ENCODE results near the gene SLC17A9. TPM values are rescaled to one million over a fixed set of nuclear protein-coding genes. Genes with fewer than 3 reads are reported as not detected.

Gene SLC17A9
- total RNA-seq, 1 donor from 2014 or later = 19.5 TPM

DNA sequence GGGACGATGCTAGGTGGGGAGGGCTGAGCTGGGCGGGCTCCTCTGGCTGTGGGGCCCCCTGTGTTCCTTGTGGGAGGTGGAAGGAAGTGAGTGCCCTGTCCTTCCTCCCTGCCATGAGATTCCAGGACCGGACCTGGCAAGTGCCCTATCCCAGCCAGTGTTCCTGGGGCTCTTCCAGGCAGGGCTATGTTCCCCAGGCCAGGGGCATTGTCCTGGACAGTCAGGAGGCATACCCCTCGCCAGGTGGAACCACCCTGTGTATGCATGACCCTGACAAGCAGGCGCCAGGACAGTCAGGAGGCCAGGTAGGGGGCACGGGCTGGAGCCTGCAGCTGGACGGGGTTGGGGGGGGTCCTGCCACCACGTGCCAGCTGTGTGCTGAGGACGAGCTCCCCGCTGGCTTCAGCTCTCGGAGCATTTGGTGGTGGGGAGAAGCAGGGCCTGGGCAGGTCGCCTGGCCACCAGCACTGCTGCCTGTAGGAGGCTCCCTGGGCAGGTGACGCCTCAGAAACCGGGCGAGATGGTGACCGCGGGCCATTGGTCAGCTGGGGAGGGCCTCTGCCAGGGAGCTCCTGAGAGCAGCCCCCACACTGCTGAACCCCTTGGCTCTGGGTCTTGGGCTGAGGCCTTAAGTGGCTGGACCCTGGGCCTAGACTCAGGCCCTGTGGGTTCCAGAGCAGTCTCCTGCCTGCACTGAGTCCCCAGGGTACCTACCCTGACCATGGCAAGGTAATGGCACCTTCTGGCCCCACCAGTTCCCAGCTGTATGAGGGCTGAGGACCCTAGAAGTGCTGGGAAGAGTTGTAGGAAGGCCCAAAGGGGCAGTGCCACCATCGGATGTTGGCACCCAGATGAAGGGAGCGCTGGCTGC lies 694 bp downstream of the SLC17A9 start:
- H3K4me3 ChIP-seq (ENCODE audit: low read depth, low read length) = no peak overlapping the region
- TF ChIP-seq CTCF (conservative IDR thresholded peaks at IDR 0.05; ENCODE audit: low read depth, low read length) = no peak

GRCh38 chr20:62953839-62954703 lies 1.6 kb downstream of the SLC17A9 start:
- no peak overlapping the region for H3K4me3 ChIP-seq (ENCODE audit: low read depth, low read length)
- no peak for DNase-seq (ENCODE audit: low read depth)
- no peak for TF ChIP-seq CTCF (conservative IDR thresholded peaks at IDR 0.05; ENCODE audit: low read depth, low read length)

More for the DNA sequence above, 694 bp downstream of the SLC17A9 start:
- DNase-seq (ENCODE audit: low read depth) = no peak

GRCh38 chr20:62955519-62956386 lies 3.2 kb downstream of the SLC17A9 start:
- no peak overlapping the region for H3K4me3 ChIP-seq (ENCODE audit: low read depth, low read length)
- no peak for TF ChIP-seq CTCF (conservative IDR thresholded peaks at IDR 0.05; ENCODE audit: low read depth, low read length)
- no peak for DNase-seq (ENCODE audit: low read depth)

GRCh38 chr20:62956387-62957135 lies 4.1 kb downstream of the SLC17A9 start:
- no peak for DNase-seq (ENCODE audit: low read depth)
- TF ChIP-seq CTCF (conservative IDR thresholded peaks at IDR 0.05; ENCODE audit: low read depth, low read length) = no peak
- H3K4me3 ChIP-seq (ENCODE audit: low read depth, low read length) = no peak overlapping the region

DNA sequence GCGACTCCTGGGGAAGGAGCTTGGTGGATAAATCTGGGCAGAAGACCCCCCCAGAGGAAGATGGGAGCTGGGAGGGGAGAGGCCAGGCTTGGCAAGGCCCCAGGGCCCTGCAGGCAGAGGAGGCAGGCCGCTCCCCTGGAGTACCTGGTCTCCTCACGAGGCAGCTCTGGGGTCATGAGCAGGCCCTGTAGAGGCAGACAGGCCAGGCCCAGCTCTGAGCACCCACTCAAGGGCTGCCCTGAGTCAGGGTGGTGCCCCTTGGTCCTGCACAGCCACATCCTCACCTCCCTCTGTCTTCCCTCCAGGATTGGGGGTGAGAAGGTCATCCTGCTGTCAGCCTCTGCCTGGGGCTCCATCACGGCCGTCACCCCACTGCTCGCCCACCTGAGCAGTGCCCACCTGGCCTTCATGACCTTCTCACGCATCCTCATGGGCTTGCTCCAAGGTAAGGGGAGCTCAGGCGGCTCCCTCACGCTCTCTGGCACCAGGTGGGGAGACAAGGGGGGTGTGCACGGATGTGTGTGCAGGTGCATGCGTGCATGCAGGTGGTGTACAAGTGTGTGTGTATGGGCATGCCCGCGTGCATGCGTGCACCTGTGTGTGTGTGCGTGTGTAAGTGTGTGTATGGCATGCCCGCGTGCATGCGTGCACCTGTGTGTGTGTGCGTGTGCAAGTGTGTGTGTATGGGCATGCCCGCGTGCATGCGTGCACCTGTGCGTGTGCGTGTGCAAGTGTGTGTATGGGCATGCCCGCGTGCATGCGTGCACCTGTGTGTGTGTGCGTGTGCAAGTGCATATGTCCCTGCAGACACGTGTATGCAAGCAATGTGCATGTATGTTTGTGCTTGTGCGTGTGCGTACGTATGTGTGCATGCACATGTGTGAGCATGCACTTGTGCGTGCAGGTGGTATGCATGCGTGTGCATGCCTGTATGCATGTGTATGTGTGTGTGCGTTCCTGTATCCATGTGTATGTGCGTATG lies 4.9 kb downstream of the SLC17A9 start:
- DNase-seq (ENCODE audit: low read depth) = no peak

More for the DNA sequence above, 4.9 kb downstream of the SLC17A9 start:
- H3K4me3 ChIP-seq (ENCODE audit: low read depth, low read length) = no peak overlapping the region
- TF ChIP-seq CTCF (conservative IDR thresholded peaks at IDR 0.05; ENCODE audit: low read depth, low read length) = no peak

Measured in epithelial cell of proximal tubule (primary cell).